ENCODE data around the gene AGL. TPM values are rescaled to one million over a fixed set of nuclear protein-coding genes. Genes with fewer than 3 reads are reported as not detected.
A peak's percentile ranks its signal among the peaks of the same experiment; 100 is the strongest.
"Not testable (repeated sequence)": the region's sequence is repeated elsewhere in the genome, so short reads cannot be mapped to it uniquely, and the experiment has no call there.

AGL gene
- total RNA-seq, 1 experiment from 2014 or later: 7.9 TPM

DNA sequence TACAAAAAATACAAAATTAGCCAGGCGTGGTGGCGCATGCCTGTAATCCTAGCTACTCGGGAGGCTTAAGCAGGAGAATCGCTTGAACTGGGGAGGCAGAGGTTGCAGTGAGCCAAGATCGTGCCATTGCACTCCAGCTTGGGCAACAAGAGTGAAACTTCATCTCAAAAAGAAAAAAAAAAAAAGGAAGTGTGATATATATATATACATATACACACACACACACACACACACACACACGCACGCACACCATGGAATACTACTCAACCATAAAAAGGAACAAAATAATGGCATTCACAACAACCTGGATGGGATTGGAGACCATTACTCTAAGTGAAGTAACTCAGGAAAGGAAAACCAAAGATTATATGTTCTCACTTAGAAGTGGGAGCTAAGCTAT lies 16.2 kb upstream of the AGL start:
- H3K4me1 ChIP-seq (replicated peaks); H3K4me3 ChIP-seq; H3K36me3 ChIP-seq; H3K27me3 ChIP-seq (replicated peaks); DNase-seq (ENCODE audit: low read depth in 1 of 2, low spot score in 2 of 2); H3K27ac ChIP-seq; H3K9me3 ChIP-seq (replicated peaks): not testable (repeated sequence)

DNA sequence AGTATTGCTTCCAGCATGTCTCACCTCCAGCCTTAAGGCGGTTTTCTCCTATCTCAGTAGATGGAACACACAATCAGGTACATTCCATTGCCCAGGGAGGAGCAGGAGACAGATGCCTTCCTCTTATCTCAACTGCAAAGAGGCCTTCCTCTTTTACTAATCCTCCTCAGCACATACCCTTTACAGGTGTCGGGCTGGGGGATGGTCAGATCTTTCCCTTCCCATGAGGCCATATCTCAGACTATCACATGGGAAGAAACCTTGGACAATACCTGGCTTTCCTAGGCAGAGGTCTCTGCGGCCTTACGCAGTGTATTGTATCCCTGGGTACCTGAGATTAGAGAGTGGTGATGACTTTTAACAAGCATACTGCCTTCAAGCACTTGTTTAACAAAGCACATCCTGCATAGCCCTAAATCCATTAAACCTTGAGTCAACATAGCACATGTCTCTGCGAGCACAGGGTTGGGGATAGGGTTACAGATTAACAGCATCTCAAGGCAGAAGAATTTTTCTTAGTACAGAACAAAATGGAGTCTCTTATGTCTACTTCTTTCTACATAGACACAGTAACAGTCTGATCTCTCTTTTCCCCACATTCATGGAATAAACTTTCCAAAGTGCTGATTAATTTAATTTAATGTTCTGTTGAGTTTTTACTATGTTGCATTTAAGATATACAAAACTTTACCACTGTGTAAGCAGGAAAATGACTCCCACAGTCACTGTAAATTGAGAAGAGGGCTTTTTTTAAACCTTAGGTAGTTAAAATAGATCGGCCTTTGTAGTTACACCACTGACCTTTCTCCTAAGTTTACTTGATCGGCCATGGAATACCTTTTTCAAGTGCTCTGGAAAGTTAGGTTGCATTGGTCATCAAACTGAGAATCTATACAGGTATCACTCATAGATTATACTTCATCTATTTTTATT lies 13.7 kb upstream of the AGL start:
- not testable (repeated sequence) for H3K27me3 ChIP-seq (replicated peaks); H3K36me3 ChIP-seq; H3K4me3 ChIP-seq; H3K4me1 ChIP-seq (replicated peaks); DNase-seq (ENCODE audit: low read depth in 1 of 2, low spot score in 2 of 2); H3K9me3 ChIP-seq (replicated peaks); H3K27ac ChIP-seq

DNA sequence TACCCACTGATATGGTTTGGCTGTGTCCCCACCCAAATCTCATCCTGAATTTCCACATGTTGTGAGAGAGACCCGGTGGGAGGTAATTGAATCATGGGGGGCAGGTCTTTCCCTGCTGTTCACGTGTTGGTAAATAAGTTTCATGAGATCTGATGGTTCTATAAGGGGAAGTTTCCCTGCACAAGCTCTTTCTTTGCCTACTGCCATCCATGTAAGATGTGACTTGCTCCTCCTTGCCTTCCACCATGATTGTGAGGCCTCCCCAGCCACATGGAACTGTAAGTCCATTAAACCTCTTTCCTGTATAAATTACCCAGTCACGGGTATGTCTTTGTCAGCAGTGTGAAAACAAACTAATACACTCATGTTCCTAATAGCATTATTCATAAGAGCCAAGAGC lies 9.8 kb upstream of the AGL start:
- H3K36me3 ChIP-seq; H3K27ac ChIP-seq; H3K4me3 ChIP-seq; H3K9me3 ChIP-seq (replicated peaks); DNase-seq (ENCODE audit: low read depth in 1 of 2, low spot score in 2 of 2); H3K4me1 ChIP-seq (replicated peaks); H3K27me3 ChIP-seq (replicated peaks): not testable (repeated sequence)

DNA sequence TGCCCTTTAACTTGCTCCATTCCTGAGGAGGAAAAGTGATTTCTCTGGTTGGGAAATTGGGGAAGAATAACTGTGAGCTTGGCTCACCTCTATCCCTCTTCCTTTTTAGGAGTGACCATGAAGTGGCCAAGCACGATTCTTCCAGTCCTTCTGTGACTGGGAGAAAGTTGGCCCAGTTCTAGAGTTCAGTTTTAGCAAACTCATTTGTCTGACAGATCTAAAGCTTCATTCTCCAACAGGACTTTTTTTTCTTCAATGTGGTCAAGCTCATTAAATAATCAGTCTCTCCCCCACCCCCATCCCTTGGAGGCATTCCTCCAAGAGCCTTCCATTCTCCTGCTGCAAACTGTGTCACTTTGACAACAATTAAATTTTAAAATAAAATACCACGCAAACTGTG lies 6.4 kb upstream of the AGL start:
- DNase-seq (ENCODE audit: low read depth in 1 of 2, low spot score in 2 of 2): no peak

DNA sequence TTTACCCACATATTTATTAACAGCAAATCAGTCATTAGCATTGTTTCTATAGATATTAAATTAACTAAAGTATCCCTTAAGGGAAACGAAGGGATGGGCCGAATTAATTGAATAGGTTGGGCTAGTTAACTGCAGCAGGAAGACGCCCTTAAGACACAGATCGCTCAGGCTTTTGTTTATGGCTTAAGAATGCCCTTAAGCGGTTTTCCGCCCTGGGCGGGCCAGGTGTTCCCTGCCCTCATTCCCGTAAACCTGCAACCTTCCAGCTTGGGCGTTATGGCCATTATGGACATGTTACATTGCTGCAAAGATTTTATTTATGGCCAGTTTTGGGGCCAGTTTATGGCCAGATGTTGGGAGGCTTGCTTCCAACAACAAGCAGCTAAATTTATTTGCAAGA lies 5.0 kb upstream of the AGL start:
- H3K4me3 ChIP-seq; H3K27ac ChIP-seq; H3K4me1 ChIP-seq (replicated peaks); DNase-seq (ENCODE audit: low read depth in 1 of 2, low spot score in 2 of 2); H3K27me3 ChIP-seq (replicated peaks); H3K36me3 ChIP-seq; H3K9me3 ChIP-seq (replicated peaks): not testable (repeated sequence)

More for the DNA sequence above, 6.4 kb upstream of the AGL start:
- H3K27me3 ChIP-seq (replicated peaks): no peaks in the 10 kb centered on the region
- H3K36me3 ChIP-seq: no peaks in the 10 kb centered on the region
- no peaks in the 10 kb centered on the region for H3K9me3 ChIP-seq (replicated peaks)
- no peak overlapping the region for H3K27ac ChIP-seq
- H3K4me1 ChIP-seq (replicated peaks): no peaks in the 10 kb centered on the region
- no peak overlapping the region for H3K4me3 ChIP-seq

DNA sequence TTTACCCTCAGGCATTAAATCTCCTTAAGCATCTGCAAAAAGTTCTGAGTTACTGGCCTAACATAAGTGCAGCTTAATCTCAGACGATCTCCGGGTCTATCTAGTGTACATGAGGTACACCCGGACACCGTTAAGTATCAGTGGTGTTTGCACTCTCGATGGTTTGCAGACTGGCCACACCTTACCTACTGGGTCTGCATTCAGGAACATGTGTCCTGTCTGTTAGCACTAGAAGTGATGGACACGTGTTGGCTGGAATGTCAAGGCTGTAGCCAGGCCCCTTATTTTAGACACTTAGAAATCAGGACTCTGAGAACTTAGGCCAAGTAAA lies 783 bp upstream of the AGL start:
- H3K9me3 ChIP-seq (replicated peaks): no peaks in the 10 kb centered on the region
- no peaks in the 10 kb centered on the region for H3K36me3 ChIP-seq
- H3K4me1 ChIP-seq (replicated peaks): peaks cover 3% of the 10 kb centered on the region
- peak overlapping the region; percentile 87 for H3K4me3 ChIP-seq
- H3K27me3 ChIP-seq (replicated peaks): no peaks in the 10 kb centered on the region
- no peak for DNase-seq (ENCODE audit: low read depth in 1 of 2, low spot score in 2 of 2)
- no peak overlapping the region for H3K27ac ChIP-seq

DNA sequence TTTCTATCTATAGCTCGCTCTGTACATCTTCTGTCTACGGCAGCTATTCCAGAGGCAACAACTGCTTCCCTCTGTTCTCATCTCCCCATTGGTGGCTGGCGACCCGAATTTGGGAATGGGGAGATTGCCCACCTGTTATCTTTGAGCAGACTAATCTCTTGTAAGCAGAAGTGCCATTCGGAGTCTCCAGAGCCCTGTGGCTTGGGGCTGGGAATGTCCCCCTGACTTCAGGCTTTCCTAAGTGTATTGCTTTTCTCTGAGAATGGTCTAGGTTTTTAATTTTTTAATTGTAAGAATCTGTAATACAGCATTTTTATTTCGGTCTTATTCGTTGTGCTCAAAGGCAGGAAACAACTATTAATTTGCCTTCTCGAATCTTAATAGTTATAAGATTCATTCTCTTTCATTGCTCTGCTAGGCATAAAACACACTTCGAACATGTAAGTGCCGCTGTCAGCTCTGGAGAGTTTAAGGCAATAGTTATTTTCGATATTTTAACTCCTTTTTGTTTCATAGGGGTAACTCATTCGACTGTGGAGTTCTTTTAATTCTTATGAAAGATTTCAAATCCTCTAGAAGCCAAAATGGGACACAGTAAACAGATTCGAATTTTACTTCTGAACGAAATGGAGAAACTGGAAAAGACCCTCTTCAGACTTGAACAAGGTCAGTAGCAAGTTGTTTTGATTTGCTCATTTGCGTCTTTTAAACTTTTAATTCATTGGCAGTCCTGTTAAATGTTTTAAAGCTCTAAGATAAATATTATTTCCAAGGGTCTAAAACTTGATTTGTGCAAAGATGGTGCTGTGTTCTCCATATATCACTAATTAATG lies 514 bp downstream of the AGL start:
- peak overlapping the region; percentile 87 for H3K4me3 ChIP-seq
- H3K27me3 ChIP-seq (replicated peaks): no peaks in the 10 kb centered on the region
- no peak overlapping the region for H3K27ac ChIP-seq
- H3K9me3 ChIP-seq (replicated peaks): no peaks in the 10 kb centered on the region
- peaks cover 3% of the 10 kb centered on the region for H3K4me1 ChIP-seq (replicated peaks)
- no peaks in the 10 kb centered on the region for H3K36me3 ChIP-seq
- peak in 1 of 2 experiments; percentile 8 for DNase-seq (ENCODE audit: low read depth in 1 of 2, low spot score in 2 of 2)

DNA sequence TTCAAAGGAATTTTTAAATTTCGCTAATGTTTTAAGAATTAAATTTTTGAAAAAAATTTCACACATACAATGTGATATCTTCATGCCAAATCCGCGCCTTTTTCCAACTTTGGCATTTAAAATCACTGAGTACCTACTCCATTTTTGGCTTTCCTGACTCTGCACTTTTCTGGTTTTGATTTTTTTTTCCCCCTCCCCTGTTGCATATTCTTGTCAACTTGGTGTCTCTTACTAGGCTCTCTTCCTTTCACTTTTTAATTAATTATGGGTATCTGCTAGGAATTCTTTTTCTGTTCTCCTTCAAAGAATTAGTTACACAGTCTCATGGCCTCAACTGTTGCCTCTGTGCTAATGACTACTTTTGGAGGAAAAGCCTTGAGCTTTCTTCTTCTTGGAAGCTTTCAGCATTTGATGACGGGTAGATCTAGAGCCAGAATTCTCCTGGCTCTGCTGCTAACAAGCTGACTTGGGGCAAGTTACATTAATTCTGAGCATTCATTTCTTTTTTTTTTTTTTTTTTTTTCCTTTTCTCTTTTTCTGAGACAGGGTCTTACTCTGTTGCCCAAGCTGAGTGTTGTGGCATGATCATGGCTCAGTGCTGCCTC lies 1.8 kb downstream of the AGL start:
- Histone ChIP-seq H3K36me3 (no peaks in the 10 kb centered on the region), H3K4me3 (no peak overlapping the region), H3K27me3 (replicated peaks) (no peaks in the 10 kb centered on the region), H3K4me1 (replicated peaks) (peaks cover 3% of the 10 kb centered on the region), H3K9me3 (replicated peaks) (no peaks in the 10 kb centered on the region), H3K27ac (no peak overlapping the region)
- no peak for DNase-seq (ENCODE audit: low read depth in 1 of 2, low spot score in 2 of 2)

DNA sequence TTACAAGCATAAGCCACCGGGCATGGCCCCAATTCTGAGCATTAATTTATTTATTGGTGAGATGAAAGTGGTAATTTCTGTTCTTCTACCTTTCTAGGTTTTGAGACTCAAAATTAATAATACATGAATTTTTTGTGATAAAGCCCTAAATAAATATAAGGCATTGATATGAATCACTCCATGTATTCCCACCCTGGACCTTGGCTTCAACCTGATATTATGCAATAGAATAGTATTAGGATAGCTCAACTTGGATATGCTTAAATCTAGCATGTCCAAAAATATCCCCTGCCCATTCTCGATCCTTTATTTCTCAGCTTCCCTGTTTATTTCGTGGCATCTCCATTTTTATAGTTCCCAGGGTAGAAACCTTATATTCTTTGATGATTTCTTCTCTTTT lies 2.5 kb downstream of the AGL start:
- H3K4me1 ChIP-seq (replicated peaks): peaks cover 3% of the 10 kb centered on the region
- DNase-seq (ENCODE audit: low read depth in 1 of 2, low spot score in 2 of 2): no peak

DNA sequence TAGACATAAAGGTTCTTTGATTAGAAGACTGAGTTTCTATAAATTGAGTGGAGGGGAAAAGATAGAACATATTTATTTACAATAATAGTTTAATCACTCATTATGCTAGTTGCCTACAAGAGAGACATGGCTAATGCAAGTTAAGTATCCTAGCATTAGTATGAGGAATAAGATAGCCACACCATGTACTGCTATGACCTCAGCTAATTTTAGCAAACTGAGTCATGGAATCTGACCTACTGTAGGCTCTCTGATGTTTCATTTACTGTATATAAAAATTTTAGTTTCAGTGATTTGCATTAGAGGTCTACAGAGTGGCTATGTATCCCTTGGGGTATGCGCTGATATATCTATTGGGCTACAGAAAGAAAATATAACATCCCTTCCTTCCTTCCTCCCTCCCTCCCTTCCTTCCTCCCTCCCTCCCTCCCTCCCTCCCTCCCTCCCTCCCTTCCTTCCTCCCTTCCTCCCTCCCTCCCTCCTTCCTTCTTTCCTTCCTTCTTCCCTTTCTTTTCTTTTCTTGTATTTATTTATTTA lies 5.8 kb downstream of the AGL start:
- H3K27me3 ChIP-seq (replicated peaks): no peaks in the 10 kb centered on the region
- no peaks in the 10 kb centered on the region for H3K9me3 ChIP-seq (replicated peaks)
- no peak for DNase-seq (ENCODE audit: low read depth in 1 of 2, low spot score in 2 of 2)
- no peaks in the 10 kb centered on the region for H3K4me1 ChIP-seq (replicated peaks)
- no peak overlapping the region for H3K4me3 ChIP-seq
- H3K27ac ChIP-seq: no peak overlapping the region
- H3K36me3 ChIP-seq: no peaks in the 10 kb centered on the region

More for the DNA sequence above, 2.5 kb downstream of the AGL start:
- H3K4me3 ChIP-seq: no peak overlapping the region
- no peak overlapping the region for H3K27ac ChIP-seq
- H3K27me3 ChIP-seq (replicated peaks): no peaks in the 10 kb centered on the region
- H3K36me3 ChIP-seq: no peaks in the 10 kb centered on the region
- no peaks in the 10 kb centered on the region for H3K9me3 ChIP-seq (replicated peaks)

DNA sequence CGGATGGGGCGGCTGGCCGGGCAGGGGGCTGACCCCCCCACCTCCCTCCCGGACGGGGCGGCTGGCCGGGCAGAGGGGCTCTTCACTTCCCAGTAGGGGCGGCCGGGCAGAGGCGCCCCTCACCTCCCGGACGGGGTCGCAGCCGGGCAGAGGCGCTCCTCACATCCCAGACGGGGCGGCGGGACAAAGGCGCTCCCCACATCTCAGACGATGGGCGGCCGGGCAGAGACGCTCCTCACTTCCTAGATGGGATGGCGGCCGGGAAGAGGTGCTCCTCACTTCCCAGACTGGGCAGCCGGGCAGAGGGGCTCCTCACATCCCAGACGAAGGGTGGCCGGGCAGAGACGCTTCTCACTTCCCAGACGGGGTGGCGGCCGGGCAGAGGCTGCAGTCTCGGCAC lies 6.9 kb downstream of the AGL start:
- H3K4me1 ChIP-seq (replicated peaks); H3K9me3 ChIP-seq (replicated peaks); H3K27ac ChIP-seq; DNase-seq (ENCODE audit: low read depth in 1 of 2, low spot score in 2 of 2); H3K27me3 ChIP-seq (replicated peaks); H3K4me3 ChIP-seq; H3K36me3 ChIP-seq: not testable (repeated sequence)

DNA sequence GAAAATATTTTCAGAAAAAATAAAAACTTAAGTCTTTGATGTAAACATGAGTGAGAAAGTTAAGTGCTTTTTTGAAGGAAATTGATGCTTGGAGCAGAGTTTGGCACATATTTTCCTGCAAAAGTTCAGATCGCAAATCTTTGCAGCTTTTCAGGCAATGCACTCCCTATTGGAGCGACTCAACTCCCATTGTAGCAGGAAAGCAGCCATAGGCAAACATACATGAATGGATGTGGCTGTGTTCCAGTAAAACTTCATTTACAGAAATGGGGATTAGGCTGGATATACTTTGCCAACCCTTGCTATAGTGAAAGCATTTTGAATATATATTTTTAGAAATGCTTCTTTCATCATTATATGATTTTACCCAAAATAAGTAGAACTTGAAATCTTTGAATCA lies 8.1 kb downstream of the AGL start:
- Histone ChIP-seq H3K9me3 (replicated peaks) (no peaks in the 10 kb centered on the region), H3K4me3 (no peak overlapping the region), H3K4me1 (replicated peaks) (no peaks in the 10 kb centered on the region), H3K27me3 (replicated peaks) (no peaks in the 10 kb centered on the region), H3K27ac (no peak overlapping the region), H3K36me3 (no peaks in the 10 kb centered on the region)
- DNase-seq (ENCODE audit: low read depth in 1 of 2, low spot score in 2 of 2): no peak

DNA sequence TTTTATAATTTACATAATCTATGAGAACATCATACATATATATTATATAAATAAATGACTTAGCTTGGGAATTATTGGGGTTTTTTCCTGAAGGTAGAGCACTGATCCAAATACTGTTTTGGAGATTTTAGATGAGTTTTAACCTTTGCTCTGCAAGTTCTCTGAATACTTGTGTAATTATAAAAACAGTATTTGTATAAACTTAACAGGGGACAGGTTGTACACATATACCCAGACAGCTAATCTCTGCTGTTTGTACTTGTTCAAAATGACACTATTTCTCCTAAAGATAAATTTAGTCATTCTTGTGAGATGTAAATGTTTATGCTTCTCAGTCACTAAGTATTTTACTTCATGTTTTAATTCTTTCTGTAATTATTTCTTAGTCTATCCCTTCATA lies 8.7 kb downstream of the AGL start:
- Histone ChIP-seq H3K27me3 (replicated peaks) (no peaks in the 10 kb centered on the region), H3K4me3 (no peak overlapping the region), H3K36me3 (no peaks in the 10 kb centered on the region), H3K27ac (no peak overlapping the region), H3K9me3 (replicated peaks) (no peaks in the 10 kb centered on the region), H3K4me1 (replicated peaks) (no peaks in the 10 kb centered on the region)
- DNase-seq (ENCODE audit: low read depth in 1 of 2, low spot score in 2 of 2): no peak

DNA sequence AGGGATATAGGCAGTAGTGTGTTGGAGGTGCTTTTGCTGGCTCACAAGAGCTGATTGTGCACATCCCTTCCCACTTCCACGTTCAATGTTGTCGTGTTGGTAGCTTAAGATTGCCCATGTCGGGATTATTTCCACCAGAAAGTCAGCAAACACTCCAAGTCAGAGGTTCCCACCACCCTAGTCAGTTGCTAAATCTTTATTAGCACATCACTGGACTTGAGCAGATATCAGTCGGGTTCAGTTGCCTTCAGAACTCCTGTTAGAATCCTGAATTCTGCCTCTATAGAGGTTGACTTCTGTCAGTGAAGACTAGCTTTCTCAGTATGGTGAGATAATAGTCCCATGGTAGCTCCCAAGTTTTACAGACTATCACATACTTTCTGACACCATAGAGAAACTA lies 10.5 kb downstream of the AGL start:
- Histone ChIP-seq H3K4me3 (no peak overlapping the region), H3K4me1 (replicated peaks) (no peaks in the 10 kb centered on the region), H3K27ac (no peak overlapping the region), H3K27me3 (replicated peaks) (no peaks in the 10 kb centered on the region), H3K36me3 (no peaks in the 10 kb centered on the region), H3K9me3 (replicated peaks) (no peaks in the 10 kb centered on the region)
- no peak for DNase-seq (ENCODE audit: low read depth in 1 of 2, low spot score in 2 of 2)
